HL-60/S4 (cell line): ENCODE results near the gene ARHGAP25.

Experiments
- in situ Hi-C: fragments of 300-500 bp; cut with MboI; formaldehyde crosslinking; loops from 2 replicates; pipeline ENCODE4 v1.14.3; 2022; ENCODE audit warnings: low sequenced_read_pairs

ARHGAP25 gene

DNA sequence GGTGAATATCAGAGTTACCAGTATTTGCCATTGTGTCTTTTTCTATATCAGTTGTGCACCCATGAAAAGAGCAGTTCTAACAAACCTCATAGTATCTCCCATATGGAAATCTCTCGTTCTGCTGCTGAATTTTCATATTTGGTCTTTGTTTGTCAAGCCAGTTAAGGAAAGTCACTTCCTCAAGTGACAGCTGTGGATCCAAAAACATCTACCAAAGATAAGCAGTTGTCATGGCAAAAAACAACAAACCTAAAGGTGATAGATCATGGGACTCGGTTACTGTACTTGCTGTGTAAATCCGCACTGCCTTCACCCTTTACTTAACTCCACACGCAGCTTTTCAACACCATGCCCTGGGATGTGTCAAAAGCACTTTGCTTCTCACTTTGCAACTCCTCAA lies 119.3 kb downstream of the ARHGAP25 start:
- in situ Hi-C loops, result no loop called here

DNA sequence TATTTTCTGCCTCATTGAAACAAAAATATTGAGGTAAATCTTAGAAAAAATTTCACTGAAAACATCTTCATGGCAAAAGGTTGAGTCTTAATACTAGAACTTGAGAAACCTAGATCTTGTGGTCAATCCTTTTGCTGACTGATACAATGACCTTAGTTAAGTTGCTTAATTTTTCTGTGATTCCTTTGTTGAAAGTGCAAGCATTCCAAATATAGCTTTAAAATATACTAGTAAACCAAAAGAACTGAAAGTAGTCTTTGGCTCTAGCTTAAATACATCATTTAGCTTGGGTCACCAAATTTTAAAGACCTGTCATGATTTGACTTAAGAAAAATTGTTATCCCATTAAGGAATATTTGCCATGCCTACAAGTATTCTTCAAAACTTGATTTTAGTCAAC lies 119.9 kb downstream of the ARHGAP25 start:
- in situ Hi-C loops, result no loop called here

DNA sequence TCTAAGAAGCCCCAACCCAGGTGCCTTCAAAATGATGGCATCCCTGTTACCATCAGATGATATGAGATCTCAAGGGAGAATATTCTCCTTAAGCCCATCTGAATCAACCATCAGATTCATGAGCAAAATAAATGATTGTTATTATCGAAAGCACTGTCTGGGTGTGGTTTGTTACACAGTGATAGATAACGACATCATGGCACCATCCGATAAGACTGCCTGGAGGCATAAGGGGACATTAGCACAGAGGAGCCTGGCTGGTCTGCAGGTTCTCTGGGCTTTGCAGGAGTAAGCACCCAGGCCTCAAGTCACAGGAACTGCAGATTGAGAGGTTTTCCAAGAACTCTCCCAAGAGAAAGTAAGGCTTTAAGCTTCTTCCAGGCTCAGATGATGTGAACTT lies 120.9 kb downstream of the ARHGAP25 start:
- in situ Hi-C loops, result no loop called here

DNA sequence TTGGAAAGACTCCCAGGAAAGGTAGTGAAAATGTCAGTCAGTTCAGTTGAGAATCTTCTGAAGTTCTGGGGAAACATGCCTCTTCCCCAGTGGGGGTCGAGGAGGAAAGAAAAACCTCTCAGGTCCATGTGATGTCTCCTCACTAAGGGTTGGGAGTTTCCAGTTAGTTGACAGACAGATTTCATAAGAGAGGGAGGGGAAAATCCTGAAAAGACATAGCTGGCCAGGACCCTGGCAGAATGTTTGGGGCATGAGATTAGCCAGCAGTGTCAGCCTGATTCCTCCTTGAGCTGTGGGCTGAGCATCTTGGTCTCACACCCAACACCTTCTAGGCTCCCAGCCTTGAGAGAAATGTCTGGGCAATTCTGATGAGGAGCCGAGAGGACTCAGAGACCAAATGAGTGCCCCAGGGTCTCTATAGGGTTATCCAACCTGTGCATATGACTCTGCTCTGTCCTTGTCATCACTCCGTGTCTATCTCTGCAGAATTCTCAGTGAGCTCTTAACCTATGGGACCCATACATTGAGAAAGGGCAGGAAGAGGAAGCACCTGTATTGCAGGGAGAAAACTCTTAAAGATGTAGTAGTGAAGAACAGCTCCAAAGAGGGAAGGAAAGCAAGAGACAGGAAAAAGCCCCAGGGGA lies 122.7 kb downstream of the ARHGAP25 start:
- in situ Hi-C loops, result no loop called here

DNA sequence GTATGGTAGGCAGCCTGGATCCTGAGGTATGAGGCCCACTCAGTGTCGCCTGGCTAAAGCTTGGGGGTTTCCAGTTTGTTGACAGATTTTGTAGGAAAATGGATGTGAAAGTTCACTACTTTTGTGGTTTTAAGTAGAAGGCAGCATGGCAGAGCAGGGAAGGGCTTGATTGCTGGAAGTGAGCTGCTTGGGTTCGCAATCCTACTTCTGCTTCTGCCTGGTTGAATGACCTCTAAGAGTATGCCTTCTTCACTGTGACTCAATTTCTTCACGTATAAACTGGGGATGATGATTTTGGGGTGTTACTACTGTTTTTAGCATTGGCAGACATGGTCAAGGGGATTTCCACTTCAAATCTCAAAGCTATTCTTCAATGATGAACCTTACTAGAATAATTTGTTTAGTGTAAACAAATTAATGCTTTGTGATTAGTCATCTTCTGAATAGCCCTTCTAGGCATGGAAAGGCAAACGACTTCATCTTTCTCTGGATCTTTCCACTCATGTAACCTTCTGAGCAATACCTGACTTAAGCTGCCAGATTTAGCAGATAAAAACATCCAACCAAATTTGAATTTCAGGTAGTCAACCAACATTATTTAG lies 123.3 kb downstream of the ARHGAP25 start:
- in situ Hi-C loops, result no loop called here

DNA sequence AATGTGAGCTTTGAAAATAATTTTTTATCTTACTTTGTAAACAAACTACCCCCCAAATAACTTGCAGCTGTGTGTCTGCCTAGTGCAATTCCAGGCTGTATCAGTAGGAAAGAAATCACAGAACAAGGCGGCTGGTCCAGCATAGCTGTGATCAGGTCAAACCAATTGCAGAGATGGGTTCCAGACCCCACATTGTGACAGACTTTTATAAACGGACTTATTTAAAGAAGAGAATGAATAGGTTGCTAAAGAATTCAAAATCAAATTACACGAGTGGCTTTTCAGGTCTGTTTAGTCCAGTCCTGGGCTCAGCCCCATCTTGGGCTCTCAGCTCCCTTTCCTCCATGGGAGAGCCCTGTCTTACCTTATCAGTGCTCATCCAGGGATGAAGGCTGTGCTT lies 125.5 kb downstream of the ARHGAP25 start:
- in situ Hi-C loops, result no loop called here

DNA sequence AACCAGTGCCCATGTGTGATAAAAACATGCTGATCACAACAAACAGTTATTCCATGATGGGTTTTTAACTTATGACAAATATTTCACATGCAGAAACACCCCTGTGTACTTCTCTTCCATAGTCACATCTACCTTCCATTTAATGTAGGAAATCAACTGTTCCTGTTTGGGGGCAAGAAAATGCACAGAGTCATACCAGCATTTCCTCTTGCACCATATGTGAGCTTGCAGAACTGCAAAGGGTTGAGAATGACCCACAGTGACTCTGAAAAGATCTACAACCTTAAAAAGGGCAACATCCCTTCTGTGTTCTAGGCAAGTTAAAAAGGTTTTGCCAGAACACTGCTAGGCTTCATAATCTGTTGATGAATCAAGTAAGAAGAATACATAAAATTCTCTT lies 126.7 kb downstream of the ARHGAP25 start:
- in situ Hi-C loops, result no loop called here

DNA sequence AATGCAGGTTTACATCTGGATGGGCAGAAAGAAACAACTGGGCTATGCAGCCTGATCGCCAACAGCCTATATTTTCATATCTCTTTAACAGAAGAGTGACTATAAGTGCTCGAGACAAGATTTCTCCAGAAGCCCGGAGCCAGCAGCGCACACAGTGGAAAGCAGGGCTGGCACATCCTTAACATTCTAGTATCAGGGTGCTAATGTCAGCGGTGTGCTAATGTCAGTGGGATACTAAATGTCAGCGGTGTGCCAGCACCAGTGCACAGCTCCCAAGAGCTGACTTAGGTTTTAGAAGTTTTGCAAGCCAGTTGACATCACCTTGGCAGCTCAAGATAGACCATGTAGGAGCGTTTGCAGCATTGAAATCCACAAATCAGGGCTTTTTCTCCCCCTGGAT lies 128.3 kb downstream of the ARHGAP25 start:
- in situ Hi-C loops, result no loop called here

DNA sequence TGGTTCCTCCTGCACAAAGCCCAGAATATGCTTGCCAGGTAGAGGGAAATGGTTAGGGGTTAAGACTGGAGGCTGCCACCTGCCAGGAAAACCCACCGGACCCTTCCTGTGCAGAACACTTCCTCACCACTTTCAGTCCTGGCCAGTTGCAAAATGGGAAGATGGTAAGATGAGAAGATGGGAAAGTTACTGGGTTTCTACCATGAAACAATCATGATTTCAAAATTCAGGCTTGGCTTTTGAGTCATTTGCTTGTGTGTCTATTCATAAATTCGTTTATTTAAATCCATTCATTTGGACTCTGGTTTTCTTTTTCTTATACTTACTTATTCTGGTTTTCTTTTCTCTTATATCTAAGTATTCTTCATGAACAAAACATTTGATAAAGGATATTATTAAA lies 129.4 kb downstream of the ARHGAP25 start:
- in situ Hi-C loops, result no loop called here

DNA sequence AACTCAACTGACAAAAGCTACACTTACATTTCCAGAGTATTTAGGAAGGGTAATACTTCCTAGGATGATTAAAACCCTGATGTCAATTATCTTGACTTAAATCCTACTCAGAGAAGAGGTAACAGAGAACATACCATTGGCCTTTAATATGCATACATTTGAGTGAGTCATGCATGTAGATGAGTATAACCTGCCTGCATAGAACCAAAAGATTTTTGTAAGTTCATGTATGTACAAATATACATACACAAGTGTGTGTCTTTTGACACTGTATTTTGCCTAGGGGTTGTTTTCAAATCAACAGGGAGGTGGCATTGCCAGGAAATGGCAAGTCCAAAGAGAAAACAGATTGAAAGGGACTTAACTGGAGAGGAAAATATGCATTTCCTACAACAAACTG lies 130.5 kb downstream of the ARHGAP25 start:
- in situ Hi-C loops, result no loop called here

DNA sequence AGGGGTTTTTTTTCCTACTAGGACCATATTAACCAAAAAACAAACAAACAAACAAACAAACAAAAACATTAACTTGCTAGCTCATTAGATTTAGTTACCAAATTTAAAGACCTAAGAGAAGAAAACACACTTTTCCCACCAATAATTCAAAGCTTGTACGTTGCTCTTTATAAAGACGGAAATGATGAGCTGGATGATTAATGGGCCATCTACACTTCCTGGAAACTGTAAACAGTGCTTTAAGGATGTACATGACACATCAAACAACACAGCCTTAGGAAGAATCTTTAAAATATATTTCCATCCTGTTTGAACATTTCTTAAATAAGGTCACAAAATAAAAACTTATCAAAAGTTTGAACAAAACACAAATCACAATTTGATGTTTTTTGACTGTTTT lies 135.6 kb downstream of the ARHGAP25 start:
- in situ Hi-C loops, result no loop called here

DNA sequence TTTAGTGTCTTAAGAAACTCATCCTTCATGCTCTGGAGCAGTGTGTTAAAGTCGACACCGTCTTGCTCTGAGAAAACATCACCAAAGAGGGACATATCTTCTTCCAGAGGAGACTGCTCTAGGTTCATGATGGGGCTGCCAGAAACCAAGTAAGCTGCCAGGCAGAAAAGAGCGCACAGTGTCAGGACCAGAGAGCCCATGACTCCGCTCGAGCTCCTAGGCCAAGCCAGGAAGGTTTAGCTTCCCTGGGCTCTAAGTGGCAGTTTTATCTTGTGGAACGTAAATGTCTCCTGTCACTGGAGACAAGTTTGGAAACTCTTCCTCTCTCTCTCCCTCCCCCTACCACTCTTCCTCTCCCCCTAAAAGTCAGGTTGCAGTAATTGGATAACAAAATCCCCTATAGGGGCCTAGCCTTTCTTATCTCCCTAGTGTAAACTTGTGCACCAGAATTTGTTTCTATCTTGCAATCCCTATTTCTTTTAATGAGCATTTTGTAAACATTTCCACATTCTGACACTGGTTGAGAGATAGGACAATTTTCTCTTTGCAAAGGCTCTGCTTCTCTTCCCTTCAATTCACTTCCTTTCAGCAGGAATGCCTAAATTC lies 136.7 kb downstream of the ARHGAP25 start, which contains the start of gene BMP10:
BMP10 (minus strand) TSS at position 239 of the 606 bp plus-strand sequence; CDS start at position 200, 39 bp downstream.
- in situ Hi-C loops, result no loop called here
